GM23248 (cell line): Measurements from ENCODE around the gene FHOD1.

Experiments
- EZH2 ChIP-seq: fragments of 200-600 bp; sonication (generic); IDR thresholded peaks from 2 replicates; pipeline ENCODE4 v1.6.1; 2018; ENCODE audit warnings: antibody characterized with exemption, mild to moderate bottlenecking; ENCODE audit not compliant: insufficient read depth, poor library complexity, severe bottlenecking
- EZH2phosphoT487 ChIP-seq: fragments of 200-600 bp; sonication (generic); IDR thresholded peaks from 2 replicates; pipeline ENCODE4 v1.6.1; 2018; ENCODE audit warnings: antibody characterized with exemption, moderate library complexity, mild to moderate bottlenecking, low read depth; ENCODE audit not compliant: insufficient read depth

DNA sequence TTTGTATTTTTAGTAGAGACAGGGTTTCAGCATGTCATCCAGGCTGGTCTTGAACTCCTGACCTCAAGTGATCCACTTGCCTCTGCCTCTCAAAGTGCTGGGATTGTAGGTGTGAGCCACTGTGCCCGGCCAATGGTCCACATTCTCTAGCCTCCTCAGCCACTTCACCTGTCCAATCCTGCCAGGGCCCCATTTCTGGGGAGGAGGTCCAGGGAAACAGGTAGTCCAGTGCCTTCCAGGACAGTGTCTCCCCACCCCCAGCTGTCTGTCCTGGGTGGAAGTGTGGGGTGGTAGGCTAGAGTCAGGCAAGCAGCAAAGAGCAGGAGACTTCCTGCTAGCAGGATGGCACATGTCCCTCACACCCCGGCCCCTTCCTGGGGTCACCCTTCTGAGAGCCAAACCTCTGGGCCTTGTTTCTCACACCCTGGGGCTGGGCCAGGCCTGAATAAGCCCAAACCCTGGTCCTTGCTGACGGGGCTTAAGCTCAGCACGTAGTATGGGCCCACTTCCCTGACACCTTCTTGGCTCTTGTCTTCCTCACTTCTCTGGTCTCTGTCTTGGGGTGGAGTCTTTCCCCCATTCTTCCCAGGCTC, 5.0 kb downstream of the FHOD1 start:
- TF ChIP-seq EZH2 (no peak), EZH2phosphoT487 (no peak)
